Activated T-helper 2 cell treated with anti-CD3 and anti-CD28 coated beads, Interferon-gamma antibody, Interleukin-2, Interleukin-4, amounts not matched to agents 10 μg/mL and 5 μg/mL and 100 μg/mL, durations not matched to agents 14 hours and 24 hours and 36 hours (primary cell): ENCODE results near the gene RNF32. TPM values are rescaled to one million over a fixed set of nuclear protein-coding genes. Genes with fewer than 3 reads are reported as not detected.
A peak's percentile ranks its signal among the peaks of the same experiment; 100 is the strongest.
"Not testable (repeated sequence)": the region's sequence is repeated elsewhere in the genome, so short reads cannot be mapped to it uniquely, and the experiment has no call there.

Experiments used
- DNase-seq: peaks from one replicate; pipeline ENCODE4 v3.0.0; 2021; ENCODE audit warnings: low spot score
- H3K27ac Mint-ChIP-seq: one replicate; pipeline ENCODE4 v1.8.0; 2021; ENCODE audit warnings: mixed read lengths
- H3K27me3 Mint-ChIP-seq: one replicate; pipeline ENCODE4 v1.8.0; 2021; ENCODE audit warnings: low read depth, mixed read lengths
- H3K36me3 Mint-ChIP-seq: one replicate; pipeline ENCODE4 v1.8.0; 2021; ENCODE audit warnings: low read depth, mixed read lengths
- H3K4me1 Mint-ChIP-seq: one replicate; pipeline ENCODE4 v1.8.0; 2021; ENCODE audit warnings: low read depth, mixed read lengths
- H3K4me3 Mint-ChIP-seq: one replicate; pipeline ENCODE4 v1.8.0; 2021; ENCODE audit warnings: low read depth, mild to moderate bottlenecking, moderate library complexity, mixed read lengths
- H3K9me3 Mint-ChIP-seq: one replicate; pipeline ENCODE4 v1.8.0; 2021; ENCODE audit warnings: mixed read lengths
- intact Hi-C: fragments of 100-400 bp; cut with micrococcal nuclease; formaldehyde crosslinking; loops from one replicate; pipeline ENCODE4 v1.15.1; 2023
- total RNA-seq: library from RNA; stranded (reverse); gene quantifications from 2 replicates; pipeline ENCODE4 v1.2.3, GENCODE V29; 2022

Gene RNF32
- total RNA-seq, 1 donor from 2014 or later: 2.9 TPM

GRCh38 chr7:156638443-156639077 lies 2.0 kb upstream of the RNF32 start:
- Mint-ChIP-seq H3K4me3 (peak overlapping the region; percentile 97), H3K36me3 (peaks cover 36% of the 10 kb centered on the region), H3K27me3 (peaks cover 2% of the 10 kb centered on the region), H3K9me3 (peaks cover 4% of the 10 kb centered on the region), H3K4me1 (peaks cover 36% of the 10 kb centered on the region), H3K27ac (peak overlapping the region; percentile 94)
- intact Hi-C loops: no loop called here
- DNase-seq: no peak

DNA sequence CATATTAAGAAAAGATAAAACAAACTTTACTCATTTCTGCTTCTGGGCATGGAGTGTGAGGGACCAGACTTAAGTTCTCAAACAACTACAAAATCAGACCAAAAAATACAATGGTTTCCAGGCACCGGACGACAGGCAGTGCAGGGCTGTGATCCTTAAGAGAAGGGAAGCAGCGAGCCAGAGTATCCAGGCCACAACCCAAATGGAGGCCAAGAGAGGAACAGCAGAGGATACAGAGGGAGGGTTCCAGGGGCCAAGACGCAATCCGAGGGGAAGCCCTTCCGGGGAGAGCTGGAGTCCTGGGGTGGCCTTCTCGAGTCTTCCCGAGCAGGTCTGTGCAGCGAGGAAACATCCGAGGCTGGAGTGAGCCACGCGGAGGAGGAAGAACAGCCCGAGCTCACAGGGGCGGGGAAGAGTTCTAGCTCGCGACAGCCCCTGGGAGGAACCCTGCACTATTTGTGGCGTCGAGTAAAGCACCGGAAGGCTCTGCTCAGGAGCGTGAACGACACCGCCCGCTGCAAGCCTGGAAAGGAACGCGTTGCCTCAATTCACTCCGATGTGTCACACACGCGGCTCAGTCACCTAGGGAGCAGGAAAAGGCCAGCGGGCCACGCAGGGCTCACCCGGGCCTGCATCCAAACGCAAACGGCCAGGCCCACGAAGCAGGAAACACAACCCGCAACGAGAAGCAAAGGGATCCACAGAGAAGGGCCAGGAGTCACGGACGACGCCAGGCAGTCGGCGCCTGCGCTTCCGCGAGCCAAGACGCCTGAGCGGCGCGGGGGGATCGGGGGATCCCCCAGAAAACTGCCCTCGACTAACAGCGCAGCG lies 933 bp upstream of the RNF32 start:
- Mint-ChIP-seq H3K27ac (peak overlapping the region; percentile 94), H3K27me3 (no peaks in the 10 kb centered on the region), H3K9me3 (peaks cover 4% of the 10 kb centered on the region), H3K4me3 (peak overlapping the region; percentile 97), H3K4me1 (peaks cover 36% of the 10 kb centered on the region), H3K36me3 (peaks cover 34% of the 10 kb centered on the region)
- no peak for DNase-seq
- intact Hi-C loops: loop anchor here (1.0 to 2.0 kb wide), 6 partner anchors 14 to 835 kb away; partner anchors contain the start of gene LMBR1

DNA sequence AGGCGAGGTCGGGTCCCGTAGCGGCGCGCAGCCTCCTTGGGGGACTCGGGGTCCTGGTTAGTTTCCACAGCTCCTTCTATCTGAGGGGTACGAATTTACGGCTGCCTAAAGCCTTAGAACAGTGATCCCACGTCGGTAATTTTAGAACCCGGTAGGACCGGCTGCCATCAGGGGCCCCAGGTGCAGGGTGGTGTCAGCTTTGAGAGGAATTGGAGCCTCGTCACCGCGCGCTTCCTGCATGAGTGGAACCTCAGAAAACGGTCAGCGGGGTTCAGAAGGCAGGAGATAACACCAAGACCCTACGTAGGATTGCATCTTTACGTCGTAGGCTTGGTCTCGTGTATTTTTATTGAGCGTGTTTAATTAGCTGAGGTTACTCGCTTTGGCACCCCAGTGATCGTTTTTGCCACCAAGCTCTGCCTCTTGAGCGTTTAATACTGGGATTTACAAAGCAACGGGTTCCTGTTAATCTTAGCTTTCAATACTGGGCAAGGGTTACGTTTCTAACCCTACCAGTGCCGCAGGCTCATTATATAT lies 443 bp downstream of the RNF32 start:
- peak overlapping the region; percentile 97 for H3K4me3 Mint-ChIP-seq

DNA sequence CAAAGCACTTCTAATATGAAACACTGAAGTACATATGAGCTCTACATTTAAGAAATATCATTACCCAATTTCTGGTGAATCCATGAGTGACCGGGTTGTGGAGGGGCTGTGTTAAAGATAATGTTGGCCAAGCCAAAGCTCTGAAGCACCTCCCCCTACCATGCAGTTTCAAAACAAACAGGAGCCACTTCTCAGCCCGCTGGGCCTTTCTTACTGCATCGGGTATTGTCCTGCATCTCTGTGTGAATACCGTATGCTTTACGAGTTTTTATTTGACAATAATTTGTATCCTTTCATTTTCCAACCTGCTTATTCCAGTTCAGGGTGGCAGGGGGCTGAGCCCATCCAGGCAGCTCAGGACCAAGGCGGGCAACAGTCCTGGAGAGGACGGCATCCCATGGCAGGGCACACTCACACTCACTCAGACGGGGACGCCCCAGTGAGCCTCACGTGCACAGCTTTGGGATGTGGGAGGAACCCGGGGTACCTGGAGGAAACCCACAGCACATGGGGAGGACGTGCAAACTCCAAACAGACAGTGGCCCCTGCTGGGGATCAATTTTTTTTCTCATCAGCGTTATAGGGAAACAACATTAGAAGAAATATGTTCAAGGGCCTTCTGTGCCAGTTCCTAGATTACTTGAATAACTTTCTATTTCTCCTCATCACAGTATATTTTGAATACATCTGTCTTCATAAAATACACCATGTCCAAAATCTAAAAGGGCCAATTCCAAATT lies 1.9 kb downstream of the RNF32 start:
- H3K9me3 Mint-ChIP-seq: peaks cover under 1% of the 10 kb centered on the region
- DNase-seq: no peak
- intact Hi-C loops: no loop called here
- H3K4me1 Mint-ChIP-seq: peaks cover 31% of the 10 kb centered on the region
- peaks cover 21% of the 10 kb centered on the region for H3K36me3 Mint-ChIP-seq
- no peak overlapping the region for H3K4me3 Mint-ChIP-seq
- peaks cover 1% of the 10 kb centered on the region for H3K27me3 Mint-ChIP-seq
- no peak overlapping the region for H3K27ac Mint-ChIP-seq

More for the DNA sequence above, 443 bp downstream of the RNF32 start:
- Mint-ChIP-seq H3K27me3 (peaks cover 1% of the 10 kb centered on the region), H3K27ac (peak overlapping the region; percentile 100), H3K4me1 (peaks cover 36% of the 10 kb centered on the region), H3K9me3 (peaks cover 4% of the 10 kb centered on the region), H3K36me3 (peaks cover 30% of the 10 kb centered on the region)
- peak; percentile 72 for DNase-seq
- intact Hi-C loops: loop anchor here (1.0 to 2.0 kb wide), 6 partner anchors 16 to 836 kb away; partner anchors contain the start of gene LMBR1

DNA sequence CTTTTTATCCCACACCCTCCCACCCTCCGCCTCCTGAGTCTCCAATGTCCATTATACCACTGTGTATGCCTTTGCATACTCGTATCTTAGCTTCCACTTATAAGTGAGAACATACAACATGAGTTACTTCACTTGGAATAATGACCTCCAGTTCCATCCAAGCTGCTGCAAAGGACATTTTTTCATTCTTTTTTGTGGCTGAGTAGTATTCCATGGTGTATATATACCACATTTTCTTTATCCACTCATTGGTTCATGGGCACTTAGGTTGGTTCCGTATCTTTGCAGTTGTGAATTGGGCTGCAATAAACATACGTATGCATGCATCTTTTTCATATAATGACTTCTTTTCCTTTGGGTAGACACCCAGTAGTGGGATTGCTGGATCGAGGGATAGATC lies 6.8 kb downstream of the RNF32 start:
- H3K27me3 Mint-ChIP-seq, intact Hi-C loops, H3K4me1 Mint-ChIP-seq, H3K4me3 Mint-ChIP-seq, H3K27ac Mint-ChIP-seq, H3K36me3 Mint-ChIP-seq, H3K9me3 Mint-ChIP-seq, DNase-seq: not testable (repeated sequence)

DNA sequence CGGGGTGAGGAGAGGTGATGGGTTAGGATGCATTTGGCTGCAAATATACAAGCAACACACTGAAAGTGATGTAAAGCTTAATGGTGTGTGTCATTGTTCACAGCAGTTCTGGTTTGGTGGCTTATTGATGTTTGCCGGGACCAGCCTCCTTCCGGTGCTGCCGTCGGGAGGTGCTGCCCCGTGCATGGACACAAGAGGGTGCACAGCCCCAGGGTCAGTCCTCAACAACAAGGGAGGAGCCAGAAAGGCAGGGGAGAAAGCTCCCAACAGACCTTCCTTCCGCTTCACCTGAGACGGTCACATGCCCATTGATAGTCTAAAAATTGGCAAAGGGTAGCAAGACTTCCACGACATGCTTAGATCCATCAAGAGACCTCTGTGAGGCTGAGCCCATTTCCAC lies 9.5 kb downstream of the RNF32 start:
- no peak overlapping the region for H3K4me3 Mint-ChIP-seq
- peaks cover 6% of the 10 kb centered on the region for H3K27me3 Mint-ChIP-seq
- no peaks in the 10 kb centered on the region for H3K9me3 Mint-ChIP-seq
- peaks cover 6% of the 10 kb centered on the region for H3K36me3 Mint-ChIP-seq
- intact Hi-C loops: loop anchor here (1.0 kb wide), 1 partner anchor 167 kb away; no protein-coding TSS in a partner anchor
- H3K4me1 Mint-ChIP-seq: peaks cover 8% of the 10 kb centered on the region
- DNase-seq: no peak
- H3K27ac Mint-ChIP-seq: no peak overlapping the region

GRCh38 chr7:156651474-156651873 lies 10.9 kb downstream of the RNF32 start:
- Mint-ChIP-seq H3K4me3 (no peak overlapping the region), H3K36me3 (peaks cover 6% of the 10 kb centered on the region), H3K4me1 (peaks cover 16% of the 10 kb centered on the region), H3K27ac (no peak overlapping the region), H3K9me3 (no peaks in the 10 kb centered on the region), H3K27me3 (peaks cover 5% of the 10 kb centered on the region)
- DNase-seq: no peak
- intact Hi-C loops: no loop called here

DNA sequence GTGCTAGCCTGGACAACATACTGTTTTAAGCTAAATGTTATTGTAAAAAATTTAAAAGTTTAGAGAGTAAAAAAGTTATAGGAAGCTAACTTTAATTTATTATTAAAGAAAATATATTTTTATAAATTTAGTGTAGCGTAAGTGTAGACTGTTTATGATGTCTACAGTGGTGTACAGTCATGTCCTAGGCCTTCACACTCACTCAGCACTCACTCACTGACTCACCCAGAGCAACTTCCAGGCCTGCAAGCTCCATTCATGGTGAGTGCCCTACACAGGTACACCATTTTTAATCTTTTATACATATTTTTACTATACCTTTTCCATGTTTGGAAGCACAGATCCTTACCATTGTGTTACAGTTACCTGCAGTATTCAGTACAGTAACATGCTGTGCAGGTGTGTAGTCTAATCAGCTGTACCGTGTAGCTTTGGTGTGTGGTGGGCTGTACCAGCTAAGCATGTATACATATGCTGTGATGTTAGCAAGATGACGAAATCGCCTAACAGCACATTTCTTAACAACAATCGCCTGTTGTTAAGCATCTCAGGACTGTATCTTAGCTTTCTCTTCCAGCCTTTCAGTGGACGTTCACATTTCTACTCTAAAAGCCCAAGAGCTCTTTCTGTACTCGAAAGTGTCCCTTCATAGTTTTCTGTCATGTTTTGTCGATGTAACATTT lies 12.5 kb downstream of the RNF32 start:
- intact Hi-C loops: no loop called here
- Mint-ChIP-seq H3K4me1 (peaks cover 20% of the 10 kb centered on the region), H3K4me3 (no peak overlapping the region), H3K27ac (no peak overlapping the region), H3K36me3 (peaks cover 3% of the 10 kb centered on the region), H3K27me3 (peaks cover 5% of the 10 kb centered on the region), H3K9me3 (no peaks in the 10 kb centered on the region)
- no peak for DNase-seq

- Mint-ChIP-seq H3K36me3 (no peaks in the 10 kb centered on the region), H3K4me3 (no peak overlapping the region), H3K4me1 (peaks cover 25% of the 10 kb centered on the region), H3K27ac (no peak overlapping the region), H3K27me3 (peaks cover 2% of the 10 kb centered on the region), H3K9me3 (no peaks in the 10 kb centered on the region)
- no peak for DNase-seq
- intact Hi-C loops: no loop called here
Observed at GRCh38 chr7:156654511-156655234, 14.1 kb downstream of the RNF32 start.

DNA sequence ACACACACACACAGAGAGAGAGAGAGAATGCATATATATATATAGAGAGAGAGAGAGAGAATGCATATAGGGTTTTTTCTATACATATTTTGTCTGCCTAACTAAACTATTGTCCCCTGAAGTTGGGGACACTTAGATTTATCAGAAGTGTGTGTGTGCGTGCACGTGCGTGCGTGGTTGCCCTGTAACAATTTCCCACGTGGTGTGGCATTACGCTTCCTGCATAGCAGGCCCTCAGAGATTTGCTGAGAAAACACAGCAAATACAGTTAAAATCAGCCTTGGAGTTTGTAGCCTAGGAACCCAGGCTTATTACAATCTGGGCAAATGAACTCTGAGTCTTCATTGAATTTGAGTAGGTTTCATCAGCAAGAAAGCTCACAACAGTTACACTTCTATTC lies 14.7 kb downstream of the RNF32 start:
- Mint-ChIP-seq H3K4me3 (no peak overlapping the region), H3K36me3 (peaks cover 3% of the 10 kb centered on the region), H3K9me3 (no peaks in the 10 kb centered on the region), H3K27ac (no peak overlapping the region), H3K27me3 (no peaks in the 10 kb centered on the region), H3K4me1 (peaks cover 27% of the 10 kb centered on the region)
- intact Hi-C loops: no loop called here
- DNase-seq: no peak

DNA sequence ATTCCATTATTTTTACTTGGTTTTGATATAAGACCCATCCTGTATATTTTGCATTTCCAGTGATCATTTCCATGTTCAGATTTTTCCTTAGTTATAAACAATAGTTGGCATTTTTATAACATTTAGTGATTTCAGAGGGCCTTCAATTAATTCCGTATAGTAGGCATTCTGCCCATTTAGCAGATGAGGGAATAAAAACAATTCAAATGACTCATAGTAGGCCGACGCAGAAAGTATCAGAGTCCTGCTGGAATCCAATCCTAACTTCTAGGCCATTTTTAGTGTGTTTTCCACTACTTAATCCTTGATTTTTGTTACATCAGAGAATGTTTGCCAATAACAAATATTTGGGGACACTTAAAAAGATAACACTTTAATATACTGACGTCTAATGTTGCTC lies 15.4 kb downstream of the RNF32 start:
- Mint-ChIP-seq H3K4me3 (no peak overlapping the region), H3K27me3 (no peaks in the 10 kb centered on the region), H3K9me3 (no peaks in the 10 kb centered on the region), H3K27ac (no peak overlapping the region), H3K36me3 (peaks cover 3% of the 10 kb centered on the region), H3K4me1 (peaks cover 27% of the 10 kb centered on the region)
- no peak for DNase-seq
- intact Hi-C loops: no loop called here

DNA sequence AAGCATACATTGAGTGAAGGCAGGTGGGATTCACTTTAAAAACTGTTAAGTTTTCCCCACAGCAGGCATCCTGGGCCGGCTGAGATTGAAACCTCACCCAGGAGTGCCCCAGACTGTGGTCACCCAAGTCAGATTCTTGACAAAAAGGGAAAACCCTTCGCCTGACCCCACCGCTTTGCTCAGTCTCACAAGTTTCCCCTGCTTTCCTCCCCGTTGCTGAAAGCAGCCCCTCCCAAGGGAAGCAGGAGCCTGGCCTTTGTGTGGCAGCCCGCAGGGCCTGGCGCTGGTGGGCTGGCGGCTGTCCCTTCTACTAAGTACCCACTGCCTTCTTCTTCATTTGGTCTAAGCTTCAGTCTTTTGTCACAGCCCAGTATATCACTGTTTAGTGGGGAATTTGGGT lies 16.0 kb downstream of the RNF32 start:
- intact Hi-C loops: no loop called here
- Mint-ChIP-seq H3K4me1 (peaks cover 27% of the 10 kb centered on the region), H3K27ac (no peak overlapping the region), H3K9me3 (no peaks in the 10 kb centered on the region), H3K36me3 (peaks cover 3% of the 10 kb centered on the region), H3K27me3 (no peaks in the 10 kb centered on the region), H3K4me3 (no peak overlapping the region)
- DNase-seq: no peak
